Keratinocyte (primary cell): Measurements from ENCODE around the gene FRY.

Source experiments
- CTCF ChIP-seq, 3 experiments: IDR thresholded peaks in 1 of 3; conservative IDR thresholded peaks in 1 of 3; optimal IDR thresholded peaks in 1 of 3; 2 replicates in 2 of 3; 3 replicates in 1 of 3; pipeline versions ENCODE3 to v1.5.1; 2011; ENCODE audit warnings: low read length in 3 of 3, mild to moderate bottlenecking in 3 of 3, moderate library complexity in 2 of 3, control low read depth in 1 of 3, inconsistent platforms in 1 of 3; ENCODE audit not compliant: insufficient read depth in 2 of 3; ENCODE audit errors: extremely low read depth in 1 of 3
- EZH2 ChIP-seq: IDR thresholded peaks from one replicate; pipeline ENCODE4 v1.6.1; 2012; ENCODE audit warnings: inconsistent platforms, mild to moderate bottlenecking, low read length, moderate library complexity

- TF ChIP-seq CTCF (optimal IDR thresholded peaks at IDR 0.05 in 1 of 3, IDR thresholded peaks at IDR 0.05 in 1 of 3, conservative IDR thresholded peaks at IDR 0.05 in 1 of 3; ENCODE audit: extremely low read depth in 1 of 3, insufficient read depth in 2 of 3, low read length in 3 of 3) (no peak), EZH2 (no peak)
Measured at GRCh38 chr13:32115066-32115465, 83.5 kb downstream of the FRY start.
